GM21825 (cell line): ENCODE measurements around the gene PCDHGC4.

Experiments
- ATAC-seq: cut with Tn5 transposase; IDR thresholded peaks from one replicate; pipeline ENCODE4 v1.9.1; 2021; ENCODE audit warnings: mild to moderate bottlenecking, moderate library complexity; ENCODE audit not compliant: unreplicated experiment

Gene PCDHGC4

DNA sequence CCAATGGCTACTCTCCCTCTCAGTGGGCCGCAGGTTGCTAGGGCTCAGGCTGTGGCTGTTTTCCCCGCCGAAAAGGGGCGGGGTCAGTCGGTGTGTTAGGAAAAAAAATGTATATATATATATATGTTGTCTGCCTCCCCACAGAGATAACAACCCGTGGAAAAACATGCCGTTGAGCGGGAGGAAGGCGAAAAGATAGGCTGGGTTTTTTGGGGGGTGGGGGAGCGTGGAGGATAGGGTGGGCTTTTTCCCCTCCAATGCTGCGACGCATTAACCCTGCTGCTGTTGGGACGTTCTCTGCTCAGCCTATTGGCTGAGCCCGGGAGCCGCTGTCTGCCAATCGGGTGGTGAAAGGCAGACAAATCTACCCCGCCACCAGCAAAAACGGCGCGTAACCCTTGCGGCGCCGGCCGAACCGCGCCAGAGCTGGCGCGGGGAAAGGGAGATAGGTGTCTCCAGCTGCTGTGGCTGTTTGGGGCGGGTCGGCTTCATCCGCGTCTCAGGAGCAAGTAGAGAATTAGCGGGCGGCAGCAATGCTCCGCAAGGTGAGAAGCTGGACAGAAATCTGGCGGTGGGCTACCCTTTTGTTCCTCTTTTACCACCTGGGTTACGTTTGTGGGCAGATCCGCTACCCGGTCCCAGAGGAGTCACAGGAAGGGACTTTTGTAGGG, at the start of gene PCDHGC4:
TSS of gene PCDHGC4 (plus strand) at position 390 of the 671 bp plus-strand sequence. CDS start at position 534, 144 bp downstream.
- ATAC-seq, result no peak

DNA sequence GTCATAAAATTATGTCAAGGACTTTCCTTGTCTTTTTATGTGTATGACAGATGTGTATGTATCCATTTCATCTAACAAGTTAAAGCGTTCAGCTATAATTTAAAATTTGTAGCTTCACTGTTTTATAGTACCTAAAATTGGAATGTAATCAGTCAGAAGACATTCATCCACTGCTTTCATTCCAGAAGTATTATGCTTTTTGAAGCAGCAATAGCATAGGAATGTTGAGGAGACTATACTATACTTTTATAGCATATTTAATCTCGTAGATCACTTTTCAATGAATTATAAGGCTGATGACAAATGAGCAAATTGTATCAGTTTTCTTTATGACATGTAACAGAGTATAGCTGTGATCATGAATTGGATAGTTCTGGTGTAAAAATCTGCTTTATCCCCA, 47.6 kb upstream of the PCDHGC4 start:
- ATAC-seq, result no peak

DNA sequence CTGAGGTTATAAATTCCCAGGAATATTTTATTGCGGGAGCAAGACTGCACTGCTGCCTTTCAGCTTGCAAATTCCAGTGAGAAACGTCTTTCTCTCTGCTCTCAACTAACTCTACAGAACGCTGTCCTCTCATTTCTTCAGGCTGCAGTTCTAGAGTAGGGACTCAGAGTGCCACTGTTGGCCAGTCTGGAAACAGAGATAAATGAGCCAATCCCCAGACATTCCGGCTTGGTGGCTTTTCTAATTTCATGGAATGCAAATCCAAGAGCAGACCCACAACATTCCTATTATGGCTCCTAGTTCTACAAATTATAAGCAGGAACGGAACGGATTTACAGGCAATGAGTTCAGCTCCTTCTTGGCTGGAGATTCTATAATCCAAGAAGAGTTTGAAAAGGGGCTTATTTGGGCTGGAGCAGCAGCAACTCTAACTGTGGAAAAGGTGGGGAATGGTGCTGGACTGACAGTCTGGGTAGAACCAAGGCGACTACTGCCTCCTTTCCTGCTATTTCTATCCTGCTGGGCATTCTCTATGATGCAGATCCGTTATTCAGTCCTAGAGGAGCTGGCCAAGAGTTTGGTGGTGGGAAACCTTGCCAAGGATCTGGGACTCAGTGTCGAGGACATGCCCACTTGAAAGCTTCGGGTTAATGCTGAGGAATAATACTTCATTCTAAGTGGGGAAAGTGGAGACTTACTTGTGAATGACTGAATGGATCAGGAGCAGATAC, 45.3 kb upstream of the PCDHGC4 start:
- ATAC-seq, result no peak

DNA sequence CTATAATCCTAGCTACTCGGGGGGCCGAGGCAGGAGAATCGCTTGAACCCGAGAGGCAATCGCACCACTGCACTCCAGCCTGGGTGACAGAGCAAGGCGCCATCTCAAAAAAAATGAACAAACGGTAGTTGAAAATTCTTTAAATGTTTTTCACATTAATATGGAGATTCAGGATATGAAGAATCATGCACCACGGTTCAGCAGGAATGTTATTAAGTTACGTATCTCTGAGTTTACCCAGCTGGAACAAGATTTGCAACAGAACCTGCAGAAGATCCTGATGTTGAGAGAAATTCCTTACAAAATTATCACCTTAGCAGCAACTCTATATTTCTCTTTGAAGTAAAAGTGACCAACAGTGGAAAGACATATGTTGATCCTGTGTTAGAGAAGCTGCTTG, 44.5 kb upstream of the PCDHGC4 start:
- ATAC-seq, result no peak

DNA sequence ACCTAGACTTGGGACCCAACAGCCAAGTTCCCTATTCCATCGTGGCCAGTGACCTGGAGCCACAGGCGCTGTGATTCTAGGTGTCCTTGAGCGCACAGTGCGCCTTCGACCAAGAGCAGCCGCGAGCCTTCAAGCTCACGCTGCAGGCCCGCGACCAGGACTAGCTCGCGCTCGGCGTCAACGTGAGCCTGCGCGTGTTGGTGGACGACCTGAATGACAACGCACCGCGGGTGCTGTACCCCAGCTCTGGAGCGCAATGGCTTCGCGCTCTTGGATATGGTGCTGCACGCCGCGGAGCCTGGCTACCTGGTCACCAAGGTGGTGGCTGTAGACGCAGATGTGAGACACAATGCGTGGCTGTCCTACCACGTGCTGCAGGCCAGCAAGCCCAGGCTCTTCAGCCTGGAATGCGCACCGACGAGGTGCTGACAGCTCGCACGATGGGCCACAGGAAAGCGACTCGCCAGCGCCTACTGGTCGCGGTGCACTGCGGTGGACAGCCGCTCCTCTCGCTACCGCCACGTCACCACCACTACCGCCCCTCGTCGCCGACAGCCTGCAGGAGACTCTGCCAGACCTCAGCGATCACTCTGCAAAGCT, 43.2 kb upstream of the PCDHGC4 start:
- no peak for ATAC-seq

DNA sequence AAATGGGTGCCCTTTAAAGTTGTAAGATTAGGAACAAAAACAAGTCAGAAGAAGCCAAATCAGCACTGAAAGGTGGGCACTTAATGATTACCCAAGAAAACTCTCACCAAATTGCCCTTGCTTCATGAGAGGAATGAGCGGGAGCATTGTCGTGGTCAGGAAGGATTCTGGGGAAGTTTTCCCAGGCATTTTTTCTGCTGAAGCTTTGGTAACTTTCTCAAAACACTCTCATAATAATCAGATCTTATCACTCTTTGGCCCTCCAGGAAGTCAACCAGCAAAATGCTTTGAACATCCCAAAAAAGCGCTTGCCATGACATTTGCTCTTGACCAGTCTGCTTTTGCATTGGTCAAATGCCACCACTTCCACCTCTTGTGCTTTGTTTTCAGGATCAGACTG, 19.5 kb upstream of the PCDHGC4 start:
- ATAC-seq, result no peak

DNA sequence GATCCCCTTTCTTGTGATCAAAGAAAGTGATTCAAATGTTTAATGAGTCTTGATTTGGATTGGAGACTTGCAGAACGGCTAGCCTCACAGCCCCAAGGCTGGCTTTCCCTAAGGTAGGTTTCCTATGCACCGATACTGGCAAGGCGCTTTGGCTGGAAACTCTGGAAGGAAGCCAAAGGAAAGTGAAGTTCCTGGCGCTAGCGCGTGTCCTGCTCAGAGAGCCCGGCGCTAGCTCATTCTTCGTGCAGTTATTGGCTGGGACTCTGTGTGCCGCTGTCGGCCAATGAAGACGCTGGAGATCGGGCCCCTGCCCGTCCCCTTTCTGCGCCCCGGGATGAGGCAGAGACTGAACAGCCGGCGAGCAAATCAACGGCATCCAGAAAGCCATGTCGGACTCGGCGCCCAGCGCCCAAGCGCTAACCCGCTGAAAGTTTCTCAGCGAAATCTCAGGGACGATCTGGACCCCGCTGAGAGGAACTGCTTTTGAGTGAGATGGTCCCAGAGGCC, 9.2 kb upstream of the PCDHGC4 start, which contains the start of gene PCDHGC3:
TSS of gene PCDHGC3 (plus strand) at position 342 of the 507 bp plus-strand sequence. CDS start at position 493, 151 bp downstream.
- ATAC-seq, result peak; percentile 99

DNA sequence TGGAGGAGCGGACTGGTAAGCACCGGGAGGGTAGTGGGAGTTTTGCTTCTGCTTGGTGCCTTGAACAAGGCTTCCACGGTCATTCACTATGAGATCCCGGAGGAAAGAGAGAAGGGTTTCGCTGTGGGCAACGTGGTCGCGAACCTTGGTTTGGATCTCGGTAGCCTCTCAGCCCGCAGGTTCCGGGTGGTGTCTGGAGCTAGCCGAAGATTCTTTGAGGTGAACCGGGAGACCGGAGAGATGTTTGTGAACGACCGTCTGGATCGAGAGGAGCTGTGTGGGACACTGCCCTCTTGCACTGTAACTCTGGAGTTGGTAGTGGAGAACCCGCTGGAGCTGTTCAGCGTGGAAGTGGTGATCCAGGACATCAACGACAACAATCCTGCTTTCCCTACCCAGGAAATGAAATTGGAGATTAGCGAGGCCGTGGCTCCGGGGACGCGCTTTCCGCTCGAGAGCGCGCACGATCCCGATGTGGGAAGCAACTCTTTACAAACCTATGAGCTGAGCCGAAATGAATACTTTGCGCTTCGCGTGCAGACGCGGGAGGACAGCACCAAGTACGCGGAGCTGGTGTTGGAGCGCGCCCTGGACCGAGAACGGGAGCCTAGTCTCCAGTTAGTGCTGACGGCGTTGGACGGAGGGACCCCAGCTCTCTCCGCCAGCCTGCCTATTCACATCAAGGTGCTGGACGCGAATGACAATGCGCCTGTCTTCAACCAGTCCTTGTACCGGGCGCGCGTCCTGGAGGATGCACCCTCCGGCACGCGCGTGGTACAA, 8.5 kb upstream of the PCDHGC4 start:
- ATAC-seq, result peak; percentile 12

DNA sequence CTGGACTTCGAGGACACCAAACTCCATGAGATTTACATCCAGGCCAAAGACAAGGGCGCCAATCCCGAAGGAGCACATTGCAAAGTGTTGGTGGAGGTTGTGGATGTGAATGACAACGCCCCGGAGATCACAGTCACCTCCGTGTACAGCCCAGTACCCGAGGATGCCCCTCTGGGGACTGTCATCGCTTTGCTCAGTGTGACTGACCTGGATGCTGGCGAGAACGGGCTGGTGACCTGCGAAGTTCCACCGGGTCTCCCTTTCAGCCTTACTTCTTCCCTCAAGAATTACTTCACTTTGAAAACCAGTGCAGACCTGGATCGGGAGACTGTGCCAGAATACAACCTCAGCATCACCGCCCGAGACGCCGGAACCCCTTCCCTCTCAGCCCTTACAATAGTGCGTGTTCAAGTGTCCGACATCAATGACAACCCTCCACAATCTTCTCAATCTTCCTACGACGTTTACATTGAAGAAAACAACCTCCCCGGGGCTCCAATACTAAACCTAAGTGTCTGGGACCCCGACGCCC, 7.7 kb upstream of the PCDHGC4 start:
- no peak for ATAC-seq

DNA sequence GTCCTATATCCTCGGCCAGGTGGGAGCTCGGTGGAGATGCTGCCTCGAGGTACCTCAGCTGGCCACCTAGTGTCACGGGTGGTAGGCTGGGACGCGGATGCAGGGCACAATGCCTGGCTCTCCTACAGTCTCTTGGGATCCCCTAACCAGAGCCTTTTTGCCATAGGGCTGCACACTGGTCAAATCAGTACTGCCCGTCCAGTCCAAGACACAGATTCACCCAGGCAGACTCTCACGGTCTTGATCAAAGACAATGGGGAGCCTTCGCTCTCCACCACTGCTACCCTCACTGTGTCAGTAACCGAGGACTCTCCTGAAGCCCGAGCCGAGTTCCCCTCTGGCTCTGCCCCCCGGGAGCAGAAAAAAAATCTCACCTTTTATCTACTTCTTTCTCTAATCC, 7.0 kb upstream of the PCDHGC4 start:
- ATAC-seq, result no peak

DNA sequence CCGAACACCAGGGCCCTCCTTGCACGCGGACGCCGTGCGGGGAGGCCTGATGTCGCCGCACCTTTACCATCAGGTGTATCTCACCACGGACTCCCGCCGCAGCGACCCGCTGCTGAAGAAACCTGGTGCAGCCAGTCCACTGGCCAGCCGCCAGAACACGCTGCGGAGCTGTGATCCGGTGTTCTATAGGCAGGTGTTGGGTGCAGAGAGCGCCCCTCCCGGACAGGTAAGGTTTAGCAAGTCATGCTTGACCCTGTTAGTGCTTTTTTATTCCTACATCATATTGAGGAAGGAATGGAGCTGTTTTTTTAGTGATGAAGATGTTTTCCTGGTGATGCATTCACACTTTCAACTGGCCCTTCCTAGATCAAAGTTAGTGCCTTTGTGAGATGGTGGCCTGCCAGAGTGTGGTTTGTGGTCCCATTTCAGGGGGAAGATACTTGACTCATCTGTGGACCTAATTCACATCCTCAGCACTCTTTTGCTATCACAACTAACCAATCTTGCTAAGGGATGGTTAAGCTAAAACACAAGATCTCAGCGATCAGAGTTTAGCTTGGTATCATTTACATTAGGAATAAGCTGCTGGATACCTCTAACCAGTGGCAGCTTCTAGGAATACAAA, 6.4 kb upstream of the PCDHGC4 start:
- ATAC-seq, result no peak

DNA sequence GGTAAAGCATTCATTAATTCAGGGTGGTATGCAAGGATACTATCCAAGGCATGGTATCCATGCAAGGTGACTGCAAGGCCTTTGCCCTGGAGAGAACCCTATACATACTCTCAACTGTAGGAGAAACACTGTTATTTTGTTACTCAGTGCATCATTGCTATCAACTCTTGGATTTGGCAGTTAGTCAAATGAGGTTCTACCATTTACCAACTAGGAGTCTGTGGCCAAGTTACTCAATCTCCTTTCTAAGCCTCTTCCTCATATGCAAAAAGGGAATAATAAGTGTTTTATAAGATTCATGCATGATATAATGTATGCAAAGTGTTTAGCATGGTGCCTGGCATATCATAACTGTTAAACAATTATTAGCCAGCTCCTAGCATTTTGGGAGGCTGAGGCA, 5.1 kb upstream of the PCDHGC4 start:
- ATAC-seq, result no peak

DNA sequence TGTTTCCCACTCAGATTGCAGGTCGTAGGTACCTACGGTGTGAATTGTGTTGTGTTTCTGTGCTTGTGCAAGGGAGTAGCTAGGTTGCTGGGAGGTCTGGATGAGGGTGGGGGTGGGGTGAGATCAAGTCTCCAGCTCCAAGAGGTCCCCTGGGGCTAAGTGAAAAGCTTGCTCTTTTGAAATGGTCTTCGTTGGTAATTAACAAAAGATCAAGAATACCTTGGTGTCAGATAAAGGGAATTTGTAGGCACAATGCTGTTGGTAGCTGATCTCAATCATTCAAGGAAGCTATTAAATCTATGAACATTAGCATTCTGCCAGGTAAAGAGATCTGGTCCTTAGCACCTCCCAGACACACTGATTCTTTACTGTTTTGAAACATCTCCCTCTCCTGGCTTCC, 928 bp upstream of the PCDHGC4 start:
- no peak for ATAC-seq

DNA sequence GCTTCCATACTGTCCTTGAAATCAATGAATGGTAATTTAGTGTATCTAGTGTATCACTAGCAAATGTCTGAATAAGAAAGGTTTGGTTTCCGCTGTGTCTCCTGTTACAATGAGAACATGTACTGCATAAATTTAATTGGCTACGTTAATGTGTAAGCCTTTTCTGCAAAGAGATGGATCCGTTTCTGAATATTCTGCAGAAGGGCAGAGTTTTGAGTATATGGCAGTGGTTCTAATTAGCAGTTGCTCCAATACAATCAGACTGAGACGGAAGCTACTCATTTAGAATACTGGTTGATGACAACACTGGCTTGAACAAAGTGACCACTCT, 555 bp upstream of the PCDHGC4 start:
- no peak for ATAC-seq

DNA sequence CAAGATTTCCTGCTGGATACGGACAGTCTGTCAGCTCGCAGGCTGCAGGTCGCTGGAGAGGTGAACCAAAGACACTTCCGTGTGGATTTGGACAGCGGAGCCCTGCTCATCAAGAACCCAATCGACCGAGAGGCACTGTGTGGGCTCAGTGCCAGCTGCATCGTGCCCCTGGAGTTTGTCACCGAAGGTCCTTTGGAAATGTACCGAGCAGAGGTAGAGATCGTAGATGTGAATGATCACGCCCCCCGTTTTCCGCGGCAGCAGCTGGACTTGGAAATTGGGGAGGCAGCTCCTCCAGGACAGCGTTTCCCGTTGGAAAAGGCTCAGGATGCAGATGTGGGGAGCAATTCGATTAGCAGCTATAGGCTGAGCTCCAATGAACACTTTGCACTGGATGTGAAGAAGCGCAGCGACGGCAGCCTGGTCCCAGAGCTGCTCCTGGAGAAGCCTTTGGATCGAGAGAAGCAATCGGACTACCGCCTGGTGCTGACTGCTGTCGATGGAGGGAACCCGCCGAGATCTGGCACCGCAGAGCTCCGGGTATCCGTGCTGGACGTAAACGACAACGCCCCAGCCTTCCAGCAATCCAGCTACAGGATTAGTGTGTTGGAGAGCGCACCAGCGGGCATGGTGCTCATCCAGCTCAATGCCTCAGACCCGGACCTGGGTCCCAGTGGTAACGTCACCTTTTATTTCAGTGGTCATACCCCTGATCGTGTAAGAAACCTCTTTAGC, 658 bp downstream of the PCDHGC4 start:
- no peak for ATAC-seq

DNA sequence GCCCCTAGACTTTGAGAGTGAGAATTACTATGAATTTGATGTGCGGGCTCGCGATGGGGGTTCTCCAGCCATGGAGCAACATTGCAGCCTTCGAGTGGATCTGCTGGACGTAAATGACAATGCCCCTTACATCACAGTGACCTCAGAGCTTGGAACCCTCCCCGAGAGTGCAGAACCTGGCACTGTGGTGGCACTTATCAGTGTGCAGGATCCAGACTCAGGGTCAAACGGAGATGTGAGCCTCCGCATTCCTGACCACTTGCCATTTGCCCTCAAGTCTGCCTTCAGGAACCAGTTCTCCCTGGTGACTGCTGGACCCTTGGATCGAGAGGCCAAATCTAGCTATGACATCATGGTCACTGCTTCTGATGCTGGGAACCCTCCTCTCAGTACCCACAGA, 1.3 kb downstream of the PCDHGC4 start:
- no peak for ATAC-seq

DNA sequence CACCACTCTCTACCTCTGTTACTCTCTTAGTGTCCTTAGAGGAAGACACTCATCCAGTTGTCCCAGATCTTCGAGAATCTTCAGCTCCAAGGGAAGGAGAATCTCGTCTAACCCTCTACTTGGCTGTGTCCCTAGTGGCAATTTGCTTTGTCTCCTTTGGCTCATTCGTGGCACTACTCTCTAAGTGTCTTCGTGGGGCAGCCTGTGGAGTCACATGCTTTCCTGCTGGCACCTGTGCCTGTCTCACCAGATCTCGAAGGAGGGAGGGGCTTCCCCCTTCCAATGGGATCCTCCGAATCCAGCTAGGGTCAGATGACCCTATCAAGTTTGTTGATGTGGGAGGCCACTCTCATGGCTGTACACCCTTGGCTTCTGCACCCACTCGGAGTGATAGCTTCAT, 2.3 kb downstream of the PCDHGC4 start:
- no peak for ATAC-seq

DNA sequence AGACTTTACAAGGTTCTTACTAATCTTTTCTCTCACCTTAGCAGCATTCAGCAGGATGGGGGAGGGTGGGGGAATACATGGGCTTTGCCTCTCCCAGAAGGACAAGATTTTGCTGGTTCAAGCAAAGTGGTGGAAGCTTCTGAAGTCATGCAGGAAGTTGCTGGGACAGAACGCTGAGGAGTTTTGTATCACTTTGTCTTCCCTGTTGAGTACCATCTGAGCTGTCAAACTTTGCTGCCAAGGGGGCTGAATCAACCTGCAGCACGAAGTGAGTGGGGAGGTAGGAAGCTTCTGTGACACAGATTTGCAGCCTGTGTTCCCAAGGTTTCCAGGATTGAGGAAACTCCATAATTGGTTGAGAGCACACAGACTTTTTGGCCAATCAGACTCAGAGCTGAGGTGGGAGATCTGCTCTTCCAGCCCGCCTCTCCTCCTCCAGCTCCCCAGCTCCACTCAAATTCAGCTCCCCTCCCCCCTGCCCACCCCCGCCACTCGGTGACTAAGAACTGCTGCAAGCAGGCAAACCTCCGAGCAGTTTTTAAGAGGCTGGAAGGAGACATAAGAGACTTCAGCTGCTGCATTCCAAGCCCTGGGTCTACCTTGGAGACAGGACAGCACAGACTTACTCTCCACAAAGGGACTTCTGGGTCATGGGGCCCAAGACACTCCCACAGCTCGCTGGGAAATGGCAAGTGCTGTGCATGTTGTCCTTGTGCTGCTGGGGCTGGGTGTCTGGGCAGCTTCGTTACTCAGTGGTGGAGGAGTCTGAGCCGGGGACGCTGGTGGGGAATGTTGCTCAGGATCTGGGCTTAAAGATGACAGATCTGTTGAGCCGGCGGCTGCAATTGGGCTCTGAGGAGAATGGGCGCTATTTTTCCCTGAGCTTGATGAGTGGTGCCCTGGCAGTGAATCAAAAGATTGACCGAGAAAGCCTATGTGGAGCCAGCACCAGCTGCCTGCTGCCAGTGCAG, 4.0 kb downstream of the PCDHGC4 start, which contains the start of gene PCDHGC5:
TSS of gene PCDHGC5 (plus strand) at position 491 of the 971 bp plus-strand sequence. CDS start at position 651, 160 bp downstream.
- ATAC-seq, result no peak

DNA sequence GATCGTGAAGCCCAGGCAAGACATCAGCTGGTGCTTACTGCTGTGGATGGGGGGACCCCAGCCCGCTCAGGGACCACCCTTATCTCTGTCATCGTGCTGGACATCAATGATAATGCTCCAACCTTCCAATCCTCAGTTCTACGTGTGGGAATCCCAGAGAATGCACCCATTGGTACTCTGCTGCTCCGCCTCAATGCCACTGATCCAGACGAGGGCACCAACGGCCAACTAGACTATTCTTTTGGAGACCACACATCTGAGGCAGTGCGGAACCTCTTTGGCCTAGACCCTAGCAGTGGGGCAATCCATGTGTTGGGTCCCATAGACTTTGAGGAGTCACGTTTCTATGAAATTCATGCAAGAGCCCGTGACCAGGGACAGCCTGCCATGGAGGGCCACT, 5.0 kb downstream of the PCDHGC4 start:
- no peak for ATAC-seq
